A549 treated with RU486 at 1 μM for 4 hours (cell line): ENCODE measurements around the gene SBDS. TPM values are rescaled to one million over a fixed set of nuclear protein-coding genes. Genes with fewer than 3 reads are reported as not detected.

ENCODE experiments used
- total RNA-seq: library from RNA; stranded (reverse); fragments of 200-300 nt; extraction: Qiagen RNA extraction; gene quantifications from 5 replicates; pipeline ENCODE4 v1.2.3, GENCODE V29; 2022; ENCODE audit warnings: low read depth

Gene SBDS
- total RNA-seq = 103 to 122 TPM (median 104 TPM) in 5 replicates

DNA sequence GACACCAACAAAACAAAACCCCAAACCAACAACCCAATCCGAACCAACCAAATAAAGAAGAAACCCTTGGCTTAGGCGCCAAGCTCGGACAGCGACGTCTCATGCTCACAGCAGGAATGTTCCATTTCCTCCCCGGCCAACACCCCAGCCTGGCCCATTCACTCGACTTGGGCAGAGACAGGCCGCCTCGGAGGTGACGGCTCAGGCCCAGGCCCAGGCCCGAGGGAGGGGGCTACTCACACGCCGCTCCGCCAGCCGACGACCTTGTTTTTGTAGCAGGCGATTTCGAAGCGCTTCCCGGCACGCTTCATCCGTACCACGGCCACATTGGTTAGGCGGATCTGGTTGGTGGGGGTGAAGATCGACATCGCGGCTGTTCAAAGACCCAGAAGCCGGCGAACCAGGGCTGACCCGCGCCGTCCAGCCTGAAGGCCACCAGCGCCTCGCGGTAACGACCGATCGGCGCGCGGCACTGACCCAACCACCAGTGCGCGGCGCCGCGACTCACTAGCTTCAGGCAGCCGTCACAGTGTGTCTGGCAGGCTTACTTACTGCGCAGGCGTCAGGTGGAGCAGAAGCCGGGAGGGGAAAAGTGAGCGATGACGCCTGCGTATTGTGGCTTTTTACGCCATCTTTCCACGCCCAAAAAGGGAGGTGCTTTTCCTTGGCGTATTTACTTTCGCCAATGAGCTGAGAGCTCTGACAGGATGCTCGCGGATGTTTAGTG is at the start of gene SBDS:
SBDS (minus strand) TSS at position 537 of the 727 bp plus-strand sequence; CDS start at position 368, 169 bp downstream.

DNA sequence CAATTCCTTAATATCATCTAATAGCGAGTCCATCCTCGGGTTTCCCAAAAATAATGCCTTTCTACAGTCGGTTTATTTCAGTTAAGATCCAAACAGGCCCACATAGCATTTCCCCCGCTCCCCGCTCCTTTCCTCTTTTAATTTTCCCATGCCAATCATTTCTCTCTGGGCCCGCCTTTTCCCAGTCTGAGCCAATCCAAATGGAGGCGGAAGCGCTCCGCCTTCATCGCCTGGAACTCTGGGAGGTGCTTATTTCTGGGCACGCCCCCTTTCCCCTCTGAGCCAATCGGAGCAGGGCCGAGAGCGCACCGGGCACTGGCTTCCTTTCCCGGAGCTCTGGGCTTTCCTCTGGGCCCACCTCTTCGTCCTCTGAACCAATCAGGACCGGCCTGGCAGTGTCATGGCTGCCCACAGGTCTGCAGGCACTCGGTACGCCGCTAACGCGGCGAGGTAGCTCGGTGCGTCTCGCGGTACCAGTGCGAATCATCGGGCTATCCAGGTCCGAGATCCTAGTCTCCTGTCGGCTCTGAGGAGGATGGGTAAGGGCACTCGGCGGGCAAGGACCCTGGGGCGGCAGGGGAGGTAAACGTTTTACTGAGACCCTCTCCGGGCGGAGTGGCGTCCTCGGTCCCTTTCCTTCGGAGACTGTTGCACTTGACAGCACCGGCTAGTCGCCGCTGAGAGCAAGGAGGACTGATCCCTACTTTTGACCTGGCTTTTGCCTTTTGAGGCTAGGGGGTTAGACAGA is 1.2 kb upstream of the SBDS start, which contains the start of gene TYW1:
TYW1 (plus strand) TSS at position 390 of the 748 bp plus-strand sequence; CDS start at position 536, 146 bp downstream.

Other genes with a start within 250 kb of the SBDS start
- gene TMEM248, start 74.4 kb downstream of the SBDS start, total RNA-seq = 86.5 to 94.6 TPM (median 87.3 TPM) in 5 replicates
- gene TYW1, start 1.2 kb upstream of the SBDS start, total RNA-seq = 13.6 to 17.0 TPM (median 15.8 TPM) in 5 replicates